ENCODE data around the gene CASP3. TPM values are rescaled to one million over a fixed set of nuclear protein-coding genes. Genes with fewer than 3 reads are reported as not detected.

CASP3 gene
- total RNA-seq, 1 donor from 2014 or later: 39.6 TPM

DNA sequence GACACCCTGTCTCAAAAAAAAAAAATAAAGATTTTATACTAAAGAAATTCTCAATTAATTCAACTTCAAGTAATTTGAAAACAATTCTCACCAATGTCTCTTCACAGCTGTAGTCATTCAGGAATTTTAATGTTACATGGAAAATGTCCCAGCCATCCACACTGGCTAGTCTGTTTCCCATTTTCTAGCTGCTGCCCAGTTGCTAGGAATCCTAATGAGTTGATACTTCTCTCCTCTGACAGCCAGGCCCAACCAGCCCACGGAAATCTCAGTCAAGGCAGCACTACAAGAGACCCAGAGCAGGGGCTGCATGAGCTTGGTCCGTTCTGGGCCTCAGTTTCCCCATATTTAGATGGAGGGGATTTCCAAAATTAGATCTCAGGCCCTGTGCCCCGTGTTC lies 59.1 kb downstream of the CASP3 start:
- Mint-ChIP-seq H3K36me3 (ENCODE audit: low read depth) (no peaks in the 10 kb centered on the region), H3K9me3 (no peaks in the 10 kb centered on the region), H3K27me3 (ENCODE audit: low read depth) (no peaks in the 10 kb centered on the region), H3K4me1 (no peaks in the 10 kb centered on the region), H3K4me3 (no peak overlapping the region), H3K27ac (ENCODE audit: unreplicated experiment) (no peak overlapping the region)
- no peak for DNase-seq (ENCODE audit: low read depth, low spot score)
- TF ChIP-seq, protein P1, sequence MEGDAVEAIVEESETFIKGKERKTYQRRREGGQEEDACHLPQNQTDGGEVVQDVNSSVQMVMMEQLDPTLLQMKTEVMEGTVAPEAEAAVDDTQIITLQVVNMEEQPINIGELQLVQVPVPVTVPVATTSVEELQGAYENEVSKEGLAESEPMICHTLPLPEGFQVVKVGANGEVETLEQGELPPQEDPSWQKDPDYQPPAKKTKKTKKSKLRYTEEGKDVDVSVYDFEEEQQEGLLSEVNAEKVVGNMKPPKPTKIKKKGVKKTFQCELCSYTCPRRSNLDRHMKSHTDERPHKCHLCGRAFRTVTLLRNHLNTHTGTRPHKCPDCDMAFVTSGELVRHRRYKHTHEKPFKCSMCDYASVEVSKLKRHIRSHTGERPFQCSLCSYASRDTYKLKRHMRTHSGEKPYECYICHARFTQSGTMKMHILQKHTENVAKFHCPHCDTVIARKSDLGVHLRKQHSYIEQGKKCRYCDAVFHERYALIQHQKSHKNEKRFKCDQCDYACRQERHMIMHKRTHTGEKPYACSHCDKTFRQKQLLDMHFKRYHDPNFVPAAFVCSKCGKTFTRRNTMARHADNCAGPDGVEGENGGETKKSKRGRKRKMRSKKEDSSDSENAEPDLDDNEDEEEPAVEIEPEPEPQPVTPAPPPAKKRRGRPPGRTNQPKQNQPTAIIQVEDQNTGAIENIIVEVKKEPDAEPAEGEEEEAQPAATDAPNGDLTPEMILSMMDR (conservative IDR thresholded peaks at IDR 0.05): no peak

GRCh38 chr4:184588893-184589292 lies 60.4 kb downstream of the CASP3 start:
- H3K36me3 Mint-ChIP-seq (ENCODE audit: low read depth): no peaks in the 10 kb centered on the region

GRCh38 chr4:184587701-184588100 lies 61.5 kb downstream of the CASP3 start:
- H3K27ac Mint-ChIP-seq (ENCODE audit: unreplicated experiment): no peak overlapping the region
- TF ChIP-seq, protein P1 (conservative IDR thresholded peaks at IDR 0.05): no peak
- no peak overlapping the region for H3K4me3 Mint-ChIP-seq
- H3K36me3 Mint-ChIP-seq (ENCODE audit: low read depth): no peaks in the 10 kb centered on the region
- H3K9me3 Mint-ChIP-seq: no peaks in the 10 kb centered on the region
- H3K4me1 Mint-ChIP-seq: no peaks in the 10 kb centered on the region
- H3K27me3 Mint-ChIP-seq (ENCODE audit: low read depth): no peaks in the 10 kb centered on the region
- no peak for DNase-seq (ENCODE audit: low read depth, low spot score)

More at GRCh38 chr4:184588893-184589292, 60.4 kb downstream of the CASP3 start:
- DNase-seq (ENCODE audit: low read depth, low spot score): no peak
- Mint-ChIP-seq H3K27me3 (ENCODE audit: low read depth) (no peaks in the 10 kb centered on the region), H3K4me3 (no peak overlapping the region), H3K9me3 (no peaks in the 10 kb centered on the region), H3K4me1 (no peaks in the 10 kb centered on the region), H3K27ac (ENCODE audit: unreplicated experiment) (no peak overlapping the region)
- TF ChIP-seq, protein P1 (conservative IDR thresholded peaks at IDR 0.05): no peak

- Mint-ChIP-seq H3K4me1 (no peaks in the 10 kb centered on the region), H3K27ac (ENCODE audit: unreplicated experiment) (no peak overlapping the region), H3K9me3 (peaks cover 2% of the 10 kb centered on the region), H3K27me3 (ENCODE audit: low read depth) (no peaks in the 10 kb centered on the region), H3K4me3 (no peak overlapping the region), H3K36me3 (ENCODE audit: low read depth) (no peaks in the 10 kb centered on the region)
- TF ChIP-seq, protein P1 (conservative IDR thresholded peaks at IDR 0.05): no peak
- DNase-seq (ENCODE audit: low read depth, low spot score): no peak
These were observed 62.0 kb downstream of the CASP3 start for GRCh38 chr4:184587221-184587620.

DNA sequence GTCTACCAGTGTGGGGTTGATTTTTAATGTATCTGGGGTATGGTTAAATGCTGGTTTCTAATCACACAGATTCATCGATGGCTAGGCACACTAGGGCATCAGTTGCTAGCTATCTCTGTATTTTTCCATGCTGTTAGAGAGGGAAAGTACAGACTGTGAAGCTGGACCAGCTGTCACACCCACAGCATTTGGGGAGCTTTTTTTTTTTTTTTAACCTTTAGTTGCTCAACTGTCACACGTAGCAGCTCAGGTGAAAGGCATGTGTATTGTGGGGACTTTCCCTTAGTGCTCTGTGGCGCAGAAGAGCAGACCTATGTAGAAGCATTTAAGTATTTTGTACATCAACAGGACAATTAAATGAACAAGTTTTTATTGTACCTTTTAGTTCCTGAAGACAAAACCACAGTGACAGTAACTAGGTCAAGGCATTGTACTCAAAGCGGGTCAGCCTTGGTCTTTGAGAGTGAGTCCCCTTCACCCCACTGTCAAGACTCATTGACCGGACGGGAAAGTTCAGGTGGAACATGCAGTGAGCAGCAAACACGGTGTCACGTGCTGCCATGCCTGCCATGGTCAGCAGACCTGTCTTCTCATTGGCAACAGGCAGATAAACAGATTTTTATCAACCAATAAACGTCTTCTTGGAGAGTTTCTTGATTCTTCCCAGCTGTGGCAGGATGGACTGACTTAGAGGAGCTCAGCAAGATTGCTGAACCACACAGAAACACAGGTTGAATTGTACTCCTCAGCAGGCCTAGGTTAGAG lies 65.3 kb downstream of the CASP3 start:
- Mint-ChIP-seq H3K4me1 (no peaks in the 10 kb centered on the region), H3K36me3 (ENCODE audit: low read depth) (peaks cover 13% of the 10 kb centered on the region), H3K27me3 (ENCODE audit: low read depth) (no peaks in the 10 kb centered on the region), H3K27ac (ENCODE audit: unreplicated experiment) (no peak overlapping the region), H3K4me3 (no peak overlapping the region), H3K9me3 (peaks cover 17% of the 10 kb centered on the region)
- no peak for DNase-seq (ENCODE audit: low read depth, low spot score)
- TF ChIP-seq, protein P1 (conservative IDR thresholded peaks at IDR 0.05): no peak

Other genes starting within 250 kb of the CASP3 start
- 12.6 and 15.8 TPM in 2 replicates for gene IRF2, start 174.9 kb downstream of the CASP3 start, total RNA-seq
- 20.1 and 24.5 TPM in 2 replicates for gene PRIMPOL, start 291 bp upstream of the CASP3 start, total RNA-seq
- gene CENPU, start 84.6 kb upstream of the CASP3 start, total RNA-seq: 76.6 and 85.3 TPM in 2 replicates
- 10.4 and 10.6 TPM in 2 replicates for gene ACSL1, start 176.5 kb upstream of the CASP3 start, total RNA-seq

All from neural crest cell (in vitro differentiated cells).